ENCODE measurements around the gene ABR. TPM values are rescaled to one million over a fixed set of nuclear protein-coding genes. Genes with fewer than 3 reads are reported as not detected.

Gene ABR
- total and polyA plus RNA-seq, 8 donors = 59.0 to 187 (median 80.5) TPM

GRCh38 chr17:1005361-1005946 is 174.3 kb downstream of the ABR start:
- peaks cover 0 to 98% of the 10 kb centered on the region in 2 donors for H3K36me3 ChIP-seq
- peak in 2 of 4 donors; percentile 63 to 81 for DNase-seq
- TF ChIP-seq, protein P1, sequence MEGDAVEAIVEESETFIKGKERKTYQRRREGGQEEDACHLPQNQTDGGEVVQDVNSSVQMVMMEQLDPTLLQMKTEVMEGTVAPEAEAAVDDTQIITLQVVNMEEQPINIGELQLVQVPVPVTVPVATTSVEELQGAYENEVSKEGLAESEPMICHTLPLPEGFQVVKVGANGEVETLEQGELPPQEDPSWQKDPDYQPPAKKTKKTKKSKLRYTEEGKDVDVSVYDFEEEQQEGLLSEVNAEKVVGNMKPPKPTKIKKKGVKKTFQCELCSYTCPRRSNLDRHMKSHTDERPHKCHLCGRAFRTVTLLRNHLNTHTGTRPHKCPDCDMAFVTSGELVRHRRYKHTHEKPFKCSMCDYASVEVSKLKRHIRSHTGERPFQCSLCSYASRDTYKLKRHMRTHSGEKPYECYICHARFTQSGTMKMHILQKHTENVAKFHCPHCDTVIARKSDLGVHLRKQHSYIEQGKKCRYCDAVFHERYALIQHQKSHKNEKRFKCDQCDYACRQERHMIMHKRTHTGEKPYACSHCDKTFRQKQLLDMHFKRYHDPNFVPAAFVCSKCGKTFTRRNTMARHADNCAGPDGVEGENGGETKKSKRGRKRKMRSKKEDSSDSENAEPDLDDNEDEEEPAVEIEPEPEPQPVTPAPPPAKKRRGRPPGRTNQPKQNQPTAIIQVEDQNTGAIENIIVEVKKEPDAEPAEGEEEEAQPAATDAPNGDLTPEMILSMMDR (IDR thresholded peaks at IDR 0.05) = no peak
- H3K27ac ChIP-seq = peak overlapping the region; percentile 63 to 69
- H3K4me1 ChIP-seq = peaks cover 22 to 61% of the 10 kb centered on the region in 2 donors
- intact Hi-C loops (cut with DNase I) = no loop called here
- H3K27me3 ChIP-seq = no peaks in the 10 kb centered on the region
- no peak overlapping the region for H3K4me3 ChIP-seq
- peak; percentile 13 for ATAC-seq
- H3K9me3 ChIP-seq = no peaks in the 10 kb centered on the region

DNA sequence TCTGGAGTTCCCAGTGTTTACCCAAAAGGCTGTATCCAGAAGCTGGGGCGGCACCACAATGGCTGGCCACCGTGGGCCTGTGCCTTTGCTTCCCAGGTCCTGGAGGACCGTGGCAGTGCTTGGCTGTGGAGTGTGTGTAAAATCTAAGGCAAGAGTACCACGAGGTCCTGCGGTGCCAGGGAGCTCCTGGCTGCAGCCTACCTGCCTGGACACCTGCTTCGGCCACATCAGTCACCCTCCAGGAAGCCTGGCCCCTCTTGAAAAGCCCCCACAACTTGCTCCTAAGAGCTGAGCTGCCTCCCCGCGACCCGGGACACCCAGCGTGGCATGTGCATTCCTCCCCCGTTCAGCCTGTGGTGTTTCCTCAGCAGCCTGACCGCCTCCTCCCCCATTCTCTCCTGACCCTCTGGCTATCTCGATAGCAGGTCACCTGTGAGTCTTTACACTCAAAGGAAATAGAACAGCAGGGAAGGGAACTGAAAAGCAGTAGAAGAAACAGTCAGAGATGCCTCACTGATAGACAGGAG is 174.9 kb downstream of the ABR start:
- peaks cover 22 to 62% of the 10 kb centered on the region in 2 donors for H3K4me1 ChIP-seq
- H3K27me3 ChIP-seq = no peaks in the 10 kb centered on the region
- no peaks in the 10 kb centered on the region for H3K9me3 ChIP-seq
- intact Hi-C loops (cut with DNase I) = no loop called here
- no peak overlapping the region for H3K4me3 ChIP-seq
- TF ChIP-seq, protein P1 (IDR thresholded peaks at IDR 0.05) = no peak
- no peak for ATAC-seq
- peak overlapping the region; percentile 33 to 69 for H3K27ac ChIP-seq
- DNase-seq = no peak
- peaks cover 0 to 98% of the 10 kb centered on the region in 2 donors for H3K36me3 ChIP-seq

GRCh38 chr17:1003972-1004768 is 175.6 kb downstream of the ABR start:
- Histone ChIP-seq H3K27ac (peak overlapping the region; percentile 33 to 69), H3K27me3 (no peaks in the 10 kb centered on the region), H3K4me1 (peaks cover 26 to 66% of the 10 kb centered on the region in 2 donors), H3K36me3 (peaks cover 0 to 97% of the 10 kb centered on the region in 2 donors), H3K9me3 (no peaks in the 10 kb centered on the region), H3K4me3 (no peak overlapping the region)
- DNase-seq (no peak), ATAC-seq (no peak)
- intact Hi-C loops (cut with DNase I) = no loop called here
- TF ChIP-seq, protein P1 (IDR thresholded peaks at IDR 0.05) = no peak

DNA sequence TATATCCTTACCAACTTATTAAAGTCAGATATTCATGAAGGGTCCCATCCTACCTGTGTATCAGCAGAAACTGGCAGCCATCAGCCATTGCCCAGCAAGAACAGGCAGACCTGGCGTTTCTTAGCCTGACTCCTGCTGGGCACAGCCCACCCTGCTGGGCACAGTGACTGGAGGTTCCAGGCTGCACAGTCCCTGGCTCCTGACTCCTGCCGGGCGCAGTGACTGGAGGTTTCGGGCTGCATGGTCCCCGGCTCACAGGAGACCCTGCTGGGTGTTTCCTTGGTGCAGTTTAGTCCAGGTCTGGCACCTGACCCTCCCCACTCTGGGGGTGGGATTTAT is 176.2 kb downstream of the ABR start:
- intact Hi-C loops (cut with DNase I) = no loop called here
- Histone ChIP-seq H3K36me3 (peaks cover 0 to 93% of the 10 kb centered on the region in 2 donors), H3K4me1 (peaks cover 27 to 72% of the 10 kb centered on the region in 2 donors), H3K4me3 (no peak overlapping the region), H3K9me3 (no peaks in the 10 kb centered on the region), H3K27me3 (no peaks in the 10 kb centered on the region), H3K27ac (peak overlapping the region; percentile 37 to 69)
- ATAC-seq = no peak
- DNase-seq = no peak
- TF ChIP-seq, protein P1 (IDR thresholded peaks at IDR 0.05) = no peak
